GM19397 (cell line): ENCODE data around the gene CRISP1.
"Not testable (repeated sequence)": the region's sequence is repeated elsewhere in the genome, so short reads cannot be mapped to it uniquely, and the experiment has no call there.

Experiments used
- ATAC-seq: cut with Tn5 transposase; IDR thresholded peaks from one replicate; pipeline ENCODE4 v1.9.1; 2021; ENCODE audit warnings: mild to moderate bottlenecking, moderate library complexity; ENCODE audit not compliant: unreplicated experiment

Gene CRISP1

DNA sequence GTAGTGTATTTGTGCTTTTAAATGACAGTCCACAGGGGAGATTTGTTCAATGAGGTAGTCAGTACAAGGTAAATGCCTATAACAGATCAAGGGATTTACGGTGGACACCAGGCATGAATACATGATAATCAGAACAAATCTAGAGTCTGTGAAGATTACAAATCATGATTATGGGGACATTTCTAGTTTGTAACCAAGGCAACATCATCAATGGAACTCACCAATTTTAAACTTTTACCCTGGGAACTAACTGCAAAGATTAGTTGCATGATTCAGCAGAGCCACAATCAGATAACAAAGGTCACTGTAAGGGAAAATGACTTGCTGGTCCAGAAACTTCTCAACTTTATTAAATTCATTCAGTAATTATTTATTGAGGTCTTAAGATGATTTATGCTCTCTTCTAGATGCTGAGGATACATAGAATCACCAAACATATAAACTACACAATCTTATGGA, at the start of gene CRISP1:
TSS of gene CRISP1 (minus strand) at position 51 of the 459 bp plus-strand sequence. CDS start 9,135 bp downstream, outside the sequence.
- ATAC-seq = no peak

DNA sequence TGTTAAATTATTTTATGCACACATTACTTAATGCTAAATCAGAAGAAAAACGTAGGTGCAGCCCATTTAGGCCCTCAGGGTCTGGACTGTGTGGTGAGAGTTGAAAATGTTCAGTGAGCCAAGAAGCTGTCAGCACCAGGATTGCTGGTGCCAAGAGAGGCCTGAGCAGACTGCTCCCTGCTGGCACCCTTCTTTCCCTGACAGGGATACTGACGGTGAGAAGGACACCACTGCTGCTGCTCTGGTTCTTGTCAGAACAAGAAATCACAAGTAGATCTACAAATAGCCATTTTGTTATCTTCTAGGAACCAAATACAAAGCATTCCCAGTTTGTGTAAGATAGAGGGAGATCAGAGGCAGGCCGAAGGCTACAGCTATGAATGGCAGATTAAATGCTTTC, 48.7 kb upstream of the CRISP1 start:
- ATAC-seq = no peak

- no peak for ATAC-seq
Observed at GRCh38 chr6:49913636-49914375, 47.5 kb upstream of the CRISP1 start.

DNA sequence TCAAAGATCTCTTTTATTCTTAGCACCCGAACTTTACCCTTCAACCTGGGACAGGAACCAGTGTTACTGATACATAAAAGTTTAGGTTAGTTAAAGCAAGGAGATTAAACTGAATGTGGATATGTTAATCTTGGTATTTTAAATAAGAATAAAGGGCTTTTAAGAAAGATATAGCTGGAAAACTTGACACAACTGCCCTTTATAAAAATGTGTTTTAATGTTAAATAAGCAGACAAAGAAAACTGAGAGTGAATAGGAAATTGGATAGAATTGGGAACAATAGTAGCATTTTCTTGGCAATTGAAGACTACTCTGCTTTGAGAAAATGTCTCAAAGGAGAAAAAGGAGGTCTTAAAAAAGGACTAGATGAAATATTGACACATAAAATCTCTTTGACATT, 45.9 kb upstream of the CRISP1 start:
- ATAC-seq = no peak

GRCh38 chr6:49911252-49911651, 44.9 kb upstream of the CRISP1 start:
- no peak for ATAC-seq

GRCh38 chr6:49909563-49909962, 43.2 kb upstream of the CRISP1 start:
- no peak for ATAC-seq

DNA sequence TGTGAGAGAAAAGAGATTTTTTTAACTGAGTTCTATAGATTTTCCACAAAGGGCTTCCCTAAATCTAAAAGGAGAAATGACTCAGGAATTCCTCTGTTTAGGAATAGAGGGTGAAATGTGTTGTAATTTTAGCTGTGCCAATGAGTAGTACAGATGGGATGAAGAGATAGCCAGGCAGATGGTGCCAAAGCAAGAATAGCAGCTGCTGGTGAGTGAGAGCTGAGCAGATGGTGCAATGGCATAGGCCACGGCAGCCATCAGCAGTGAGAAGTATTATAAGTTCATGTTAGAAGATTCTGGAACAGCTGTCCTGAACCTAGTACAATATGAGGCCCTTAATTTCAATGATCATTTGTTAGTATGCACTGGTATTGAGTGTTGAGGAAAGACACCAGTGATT, 40.2 kb upstream of the CRISP1 start:
- ATAC-seq = no peak

- ATAC-seq = no peak
Observed at GRCh38 chr6:49905296-49905695, 39.0 kb upstream of the CRISP1 start.

DNA sequence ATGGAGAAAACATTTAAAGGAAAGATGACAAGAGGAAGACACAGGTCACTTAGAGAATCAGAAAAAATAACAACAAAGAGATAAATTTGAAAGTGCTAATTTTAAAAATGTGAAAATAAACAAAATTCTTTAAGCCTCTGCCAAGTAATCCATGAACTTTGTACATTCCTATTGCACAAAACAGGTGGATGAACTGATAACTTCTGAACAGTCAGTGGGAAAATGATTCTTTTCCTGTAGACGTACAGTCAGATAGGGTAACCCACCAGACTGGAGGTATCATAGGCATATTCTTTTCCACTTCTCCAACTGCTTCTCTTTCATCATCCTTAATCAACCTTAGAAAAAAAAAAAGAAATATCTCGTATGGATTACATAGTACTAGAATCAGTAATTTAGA, 36.5 kb upstream of the CRISP1 start:
- ATAC-seq = no peak

DNA sequence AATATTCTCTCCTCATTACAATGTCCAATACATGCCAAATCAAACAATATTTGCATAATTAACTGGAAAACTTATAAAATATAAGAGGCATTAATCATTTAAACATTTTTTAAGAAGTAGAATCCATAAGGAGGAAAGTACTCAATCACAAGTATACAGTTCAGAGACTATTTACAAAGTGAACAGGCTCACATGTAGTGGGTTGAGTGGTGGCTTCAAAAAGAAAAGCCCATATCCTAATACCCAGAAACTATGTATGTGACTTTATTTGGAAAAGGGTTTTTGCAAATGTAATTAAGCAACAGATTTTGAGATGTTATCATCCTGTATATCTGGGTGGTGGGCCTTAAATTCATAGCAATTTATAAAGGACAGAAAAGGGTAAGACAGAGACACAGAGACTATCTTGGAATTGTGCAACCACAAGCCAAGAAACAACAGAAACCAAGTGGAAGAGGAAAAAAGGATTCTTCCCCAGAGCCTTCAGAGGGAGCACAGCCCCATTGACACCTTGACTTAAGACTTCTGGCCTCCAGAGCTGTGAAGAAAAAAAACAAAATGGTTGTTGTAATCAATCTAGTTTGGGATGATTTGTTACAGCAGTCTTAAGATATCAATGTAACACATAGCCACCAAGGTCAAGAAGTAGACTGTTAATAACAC, 32.7 kb upstream of the CRISP1 start:
- no peak for ATAC-seq

DNA sequence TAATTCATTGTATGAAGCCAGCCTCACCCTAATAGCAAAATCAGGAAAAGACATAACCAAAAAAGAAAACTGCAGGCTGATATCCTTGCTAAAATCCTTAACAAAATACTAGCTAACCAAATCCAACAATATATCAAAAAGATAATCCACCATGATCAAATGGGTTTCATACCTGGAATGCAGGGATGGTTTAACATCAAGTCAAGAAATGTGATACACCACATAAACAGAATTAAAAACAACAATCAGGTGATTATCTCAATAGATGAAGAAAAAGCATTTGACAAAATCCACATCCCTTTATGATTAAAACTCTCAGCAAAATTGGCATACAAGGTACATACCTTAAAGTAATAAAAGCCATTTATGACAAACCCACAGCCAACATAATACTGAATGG, 29.2 kb upstream of the CRISP1 start:
- ATAC-seq = not testable (repeated sequence)

DNA sequence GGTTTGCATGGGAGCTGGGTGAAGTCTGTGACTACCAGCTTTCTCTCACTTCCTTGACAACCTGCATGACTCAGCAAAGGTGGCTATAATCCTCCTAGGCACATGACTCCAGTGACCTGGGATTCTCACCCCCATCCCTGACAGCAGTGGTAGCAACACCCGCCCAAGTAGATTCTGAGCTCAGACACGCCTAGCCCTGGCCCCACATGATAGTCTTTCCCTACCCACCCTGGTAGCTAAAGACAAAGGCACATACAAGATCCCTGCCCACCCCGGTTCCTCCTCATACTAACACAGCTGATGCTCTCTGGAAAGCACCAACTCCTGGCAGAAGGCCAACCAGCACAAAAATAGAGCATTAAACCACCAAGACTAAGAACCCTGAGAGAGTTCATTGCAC, 25.9 kb upstream of the CRISP1 start:
- ATAC-seq = no peak

DNA sequence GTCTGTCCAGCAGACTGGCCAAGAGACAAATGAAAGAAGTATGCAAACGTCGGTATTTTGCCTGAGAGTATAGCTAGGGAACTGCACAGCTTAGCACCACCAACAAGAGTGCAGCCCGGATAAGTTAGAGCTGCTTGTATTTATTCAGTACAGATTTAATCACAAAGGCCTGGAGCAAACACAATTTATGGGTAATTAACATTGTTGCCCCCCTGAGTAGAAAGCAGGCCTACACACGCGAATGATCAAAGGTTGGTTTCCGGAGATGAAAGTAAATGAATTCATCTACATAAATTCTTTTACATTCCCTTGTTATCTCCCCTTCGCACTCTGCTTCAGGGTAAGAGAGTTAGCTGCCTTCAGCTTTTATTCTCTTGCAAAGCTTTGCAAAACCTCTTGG, 24.7 kb upstream of the CRISP1 start:
- ATAC-seq = no peak

DNA sequence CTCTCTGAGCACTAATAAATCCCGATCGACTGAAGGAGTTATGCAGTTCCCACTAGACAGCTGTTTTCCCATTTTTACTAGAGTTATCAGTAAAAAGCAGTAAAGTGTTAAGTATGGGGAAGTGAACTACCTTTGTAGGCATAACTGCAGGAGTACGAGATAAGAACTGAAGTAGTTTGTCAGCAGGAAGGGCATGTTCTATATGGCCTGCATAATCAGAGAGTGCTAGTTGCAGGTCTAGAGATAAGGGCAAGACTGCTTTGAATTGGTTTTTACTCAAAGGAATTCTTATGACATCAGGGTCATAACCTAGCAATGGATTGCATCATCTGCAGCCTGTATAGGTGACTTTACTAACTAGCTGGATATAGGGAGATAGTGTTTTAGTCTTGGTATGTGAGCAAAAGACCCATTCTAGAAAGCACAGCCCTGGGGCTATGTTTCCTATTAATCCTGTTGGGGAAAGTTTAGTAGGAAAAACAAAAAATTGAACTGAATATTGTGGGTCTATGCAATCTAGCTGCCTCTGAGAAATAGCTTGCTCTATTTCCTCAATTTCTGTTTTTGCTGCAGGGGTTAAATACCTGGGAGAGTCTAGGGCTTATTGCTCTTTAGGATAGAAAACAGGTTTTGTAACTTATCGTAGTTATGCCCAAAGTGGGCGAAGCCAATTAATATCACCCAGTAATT, 22.6 kb upstream of the CRISP1 start:
- no peak for ATAC-seq

- no peak for ATAC-seq
Observed at GRCh38 chr6:49868951-49869529, 2.7 kb upstream of the CRISP1 start.

DNA sequence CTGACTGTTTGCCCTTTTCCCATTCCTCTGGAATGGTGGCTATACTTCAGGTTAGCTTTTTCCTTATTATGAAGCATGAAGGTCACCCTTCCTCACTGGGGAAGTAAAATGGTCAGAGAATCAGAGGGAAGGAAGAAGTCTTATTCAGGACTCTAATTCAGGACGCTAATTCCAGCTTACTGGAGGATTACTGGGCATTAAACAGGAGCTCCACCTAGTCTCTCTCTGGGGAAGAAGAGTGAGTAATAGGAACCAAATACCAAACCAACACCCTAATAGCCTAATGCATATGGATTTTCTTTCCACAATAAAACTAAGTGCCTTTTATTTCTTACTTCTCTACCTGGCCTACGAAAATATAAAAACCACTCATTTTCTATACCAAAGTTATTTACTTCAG, 10.1 kb downstream of the CRISP1 start:
- ATAC-seq = no peak

DNA sequence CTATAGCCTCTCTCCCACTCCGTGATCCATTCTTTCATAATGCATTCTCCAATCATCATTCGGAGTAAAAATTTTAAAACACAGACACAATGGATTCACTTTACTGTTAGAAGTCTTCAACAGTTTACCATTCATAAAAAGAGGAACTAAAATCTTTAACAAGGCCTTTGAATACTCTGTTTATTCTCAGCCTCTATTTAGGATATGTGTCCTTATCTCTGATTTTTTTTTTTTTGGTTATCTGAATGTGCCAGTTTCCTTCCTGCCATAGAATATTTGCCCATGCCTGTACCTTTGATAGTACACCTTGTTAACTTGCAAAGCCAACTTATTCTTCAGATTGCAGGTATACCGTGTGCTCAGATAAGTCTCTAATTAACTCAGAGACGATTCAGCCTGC, 11.1 kb downstream of the CRISP1 start:
- no peak for ATAC-seq

DNA sequence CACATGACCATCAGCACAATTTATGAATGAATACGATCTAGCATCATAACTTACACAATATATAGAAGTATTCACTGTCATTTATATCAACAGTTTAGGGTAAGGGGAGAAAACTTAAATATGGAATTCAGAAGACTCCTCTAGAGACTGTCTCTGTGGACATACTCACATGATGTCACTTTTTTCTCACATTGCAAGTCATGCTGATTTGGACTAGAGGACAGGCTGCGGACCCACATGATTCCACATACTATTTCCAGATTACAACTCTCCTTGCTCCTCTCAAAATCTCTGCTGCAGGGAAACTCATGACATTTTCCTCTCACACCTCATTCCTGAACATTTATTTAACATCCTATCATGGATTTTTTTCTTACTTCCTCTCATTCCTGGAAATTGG, 13.4 kb downstream of the CRISP1 start:
- ATAC-seq = no peak

DNA sequence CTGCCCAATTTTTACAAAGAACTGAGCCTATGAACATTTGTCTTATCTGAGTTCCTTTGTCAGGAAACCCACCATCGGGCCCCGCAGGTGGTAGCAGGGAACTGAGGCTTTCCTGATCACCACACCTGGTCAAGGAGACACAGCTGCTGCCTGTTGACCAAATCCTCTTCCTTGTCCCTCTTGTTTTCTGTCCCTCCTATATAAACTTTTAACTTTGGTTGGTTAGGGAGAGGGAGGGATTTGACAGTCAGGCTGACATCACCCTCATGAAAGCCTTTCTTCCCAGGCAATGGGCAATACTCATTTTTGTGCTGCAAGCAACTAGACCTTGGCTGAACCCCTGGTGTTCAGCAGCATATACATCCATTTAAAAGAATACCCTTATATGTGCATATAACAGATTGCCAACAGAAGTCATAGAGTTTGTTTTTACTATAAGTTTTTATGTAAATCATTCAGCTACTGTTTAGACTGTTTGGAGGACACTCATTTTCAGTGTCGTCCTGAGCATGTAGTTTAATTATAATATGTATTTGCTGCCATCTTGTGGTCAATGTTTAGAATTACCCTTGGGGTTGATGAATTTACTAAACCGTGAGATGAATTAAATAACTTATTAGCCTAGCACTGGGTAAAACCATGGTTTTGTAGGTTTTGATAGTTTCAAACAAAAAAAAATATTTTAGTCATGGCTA, 17.0 kb downstream of the CRISP1 start:
- peak; percentile 79 for ATAC-seq

- no peak for ATAC-seq
Observed at GRCh38 chr6:49847673-49848072, 18.7 kb downstream of the CRISP1 start.

GRCh38 chr6:49847014-49847413, 19.3 kb downstream of the CRISP1 start:
- no peak for ATAC-seq
